IPS DF 6.9 (cell line): ENCODE measurements around the gene FGD2.
"Not testable (repeated sequence)": the region's sequence is repeated elsewhere in the genome, so short reads cannot be mapped to it uniquely, and the experiment has no call there.

Experiments used
- DNase-seq: peaks from one replicate; pipeline ENCODE4 v3.0.0-alpha.2; 2013; ENCODE audit warnings: low read depth, low spot score
- H3K27ac ChIP-seq: one replicate; pipeline ENCODE4 v1.5.1; 2013; ENCODE audit warnings: low read length, control low read depth
- H3K27me3 ChIP-seq: 2 replicates; pipeline ENCODE4 v1.6.1; 2013; ENCODE audit warnings: mild to moderate bottlenecking, low read length; ENCODE audit not compliant: control insufficient read depth, insufficient read depth
- H3K36me3 ChIP-seq: 2 replicates; pipeline ENCODE4 v1.6.1; 2013; ENCODE audit warnings: low read length; ENCODE audit not compliant: control insufficient read depth, insufficient read depth
- H3K4me1 ChIP-seq: 2 replicates; pipeline ENCODE4 v1.6.1; 2013; ENCODE audit warnings: low read length; ENCODE audit not compliant: control insufficient read depth, insufficient read depth
- H3K4me3 ChIP-seq: 2 replicates; pipeline ENCODE4 v1.5.1; 2013; ENCODE audit warnings: mild to moderate bottlenecking, low read length
- H3K9me3 ChIP-seq: 2 replicates; pipeline ENCODE4 v1.6.1; 2013; ENCODE audit warnings: low read length, inconsistent platforms; ENCODE audit not compliant: control insufficient read depth, insufficient read depth
- WGBS: extraction: QIAGEN DNeasy Blood & Tissue Kit; methylation state at CpG from one replicate; pipeline ENCODE4 v1.1.7; 2013; ENCODE audit warnings: mixed read lengths, missing lambda C conversion rate; ENCODE audit not compliant: insufficient read length, insufficient coverage; 5-methylcytosine and 5-hydroxymethylcytosine counted together

FGD2 gene

GRCh38 chr6:37052027-37052628 lies 46.7 kb downstream of the FGD2 start:
- no peak for DNase-seq
- H3K4me1 ChIP-seq = peaks cover 11% of the 10 kb centered on the region
- no CpG with 5 or more reads among the region's 9 CpGs for WGBS

GRCh38 chr6:37053683-37054082 lies 48.2 kb downstream of the FGD2 start:
- no peak for DNase-seq
- no CpG with 5 or more reads among the region's 7 CpGs for WGBS
- Histone ChIP-seq H3K36me3 (no peaks in the 10 kb centered on the region), H3K9me3 (no peaks in the 10 kb centered on the region), H3K4me3 (no peak overlapping the region), H3K4me1 (peaks cover 11% of the 10 kb centered on the region), H3K27ac (no peak overlapping the region), H3K27me3 (no peaks in the 10 kb centered on the region)

More at GRCh38 chr6:37052027-37052628, 46.7 kb downstream of the FGD2 start:
- H3K27ac ChIP-seq = no peak overlapping the region
- no peaks in the 10 kb centered on the region for H3K36me3 ChIP-seq
- no peaks in the 10 kb centered on the region for H3K27me3 ChIP-seq
- H3K9me3 ChIP-seq = no peaks in the 10 kb centered on the region
- H3K4me3 ChIP-seq = no peak overlapping the region

GRCh38 chr6:37054171-37054570 lies 48.7 kb downstream of the FGD2 start:
- no peak for DNase-seq
- no peak overlapping the region for H3K27ac ChIP-seq

GRCh38 chr6:37054580-37054979 lies 49.1 kb downstream of the FGD2 start:
- no peaks in the 10 kb centered on the region for H3K9me3 ChIP-seq

More at GRCh38 chr6:37054171-37054570, 48.7 kb downstream of the FGD2 start:
- no peaks in the 10 kb centered on the region for H3K9me3 ChIP-seq
- H3K27me3 ChIP-seq = no peaks in the 10 kb centered on the region
- no peaks in the 10 kb centered on the region for H3K36me3 ChIP-seq
- WGBS = no CpG with 5 or more reads among the region's 11 CpGs
- H3K4me1 ChIP-seq = peaks cover 11% of the 10 kb centered on the region
- H3K4me3 ChIP-seq = no peak overlapping the region

GRCh38 chr6:37056112-37056403 lies 50.6 kb downstream of the FGD2 start:
- WGBS = no CpG with 5 or more reads among the region's 8 CpGs
- no peak overlapping the region for H3K27ac ChIP-seq
- H3K9me3 ChIP-seq = no peaks in the 10 kb centered on the region
- no peaks in the 10 kb centered on the region for H3K27me3 ChIP-seq
- H3K4me3 ChIP-seq = no peak overlapping the region
- peaks cover 12% of the 10 kb centered on the region for H3K4me1 ChIP-seq
- H3K36me3 ChIP-seq = no peaks in the 10 kb centered on the region
- no peak for DNase-seq

More at GRCh38 chr6:37054580-37054979, 49.1 kb downstream of the FGD2 start:
- H3K4me3 ChIP-seq = no peak overlapping the region
- no peaks in the 10 kb centered on the region for H3K27me3 ChIP-seq
- WGBS = no CpG with 5 or more reads among the region's 9 CpGs
- no peaks in the 10 kb centered on the region for H3K36me3 ChIP-seq
- peaks cover 11% of the 10 kb centered on the region for H3K4me1 ChIP-seq
- DNase-seq = no peak
- H3K27ac ChIP-seq = no peak overlapping the region

- no peaks in the 10 kb centered on the region for H3K9me3 ChIP-seq
- no peak for DNase-seq
- no peaks in the 10 kb centered on the region for H3K36me3 ChIP-seq
- H3K27me3 ChIP-seq = no peaks in the 10 kb centered on the region
- no peak overlapping the region for H3K27ac ChIP-seq
- H3K4me1 ChIP-seq = peaks cover 12% of the 10 kb centered on the region
- no peak overlapping the region for H3K4me3 ChIP-seq
- WGBS = no CpG with 5 or more reads among the region's 16 CpGs
Measured at GRCh38 chr6:37056439-37057127, 51.1 kb downstream of the FGD2 start.

GRCh38 chr6:37057128-37057471 lies 51.6 kb downstream of the FGD2 start:
- Histone ChIP-seq H3K27ac (no peak overlapping the region), H3K4me3 (no peak overlapping the region), H3K9me3 (no peaks in the 10 kb centered on the region), H3K36me3 (no peaks in the 10 kb centered on the region), H3K27me3 (no peaks in the 10 kb centered on the region), H3K4me1 (peaks cover 10% of the 10 kb centered on the region)
- no peak for DNase-seq
- WGBS = no CpG with 5 or more reads among the region's 4 CpGs

GRCh38 chr6:37057678-37058077 lies 52.2 kb downstream of the FGD2 start:
- no CpG with 5 or more reads among the region's 7 CpGs for WGBS
- no peak overlapping the region for H3K27ac ChIP-seq

GRCh38 chr6:37058084-37058586 lies 52.7 kb downstream of the FGD2 start:
- H3K4me3 ChIP-seq = no peak overlapping the region
- H3K27ac ChIP-seq = no peak overlapping the region
- no peaks in the 10 kb centered on the region for H3K9me3 ChIP-seq
- H3K4me1 ChIP-seq = peaks cover 10% of the 10 kb centered on the region
- WGBS = no CpG with 5 or more reads among the region's 9 CpGs
- no peaks in the 10 kb centered on the region for H3K27me3 ChIP-seq
- DNase-seq = no peak
- no peaks in the 10 kb centered on the region for H3K36me3 ChIP-seq

More at GRCh38 chr6:37057678-37058077, 52.2 kb downstream of the FGD2 start:
- Histone ChIP-seq H3K27me3 (no peaks in the 10 kb centered on the region), H3K36me3 (no peaks in the 10 kb centered on the region), H3K9me3 (no peaks in the 10 kb centered on the region), H3K4me3 (no peak overlapping the region), H3K4me1 (peaks cover 10% of the 10 kb centered on the region)
- no peak for DNase-seq

GRCh38 chr6:37058984-37059343 lies 53.5 kb downstream of the FGD2 start:
- H3K27me3 ChIP-seq, H3K4me3 ChIP-seq, DNase-seq, H3K9me3 ChIP-seq, H3K36me3 ChIP-seq, H3K4me1 ChIP-seq, H3K27ac ChIP-seq: not testable (repeated sequence)
- no CpG with 5 or more reads among the region's 5 CpGs for WGBS
